Heart left ventricle (tissue), 13 donors: ENCODE measurements around the gene HOTAIR.

Experiments
- CTCF ChIP-seq, 12 donors: fragments of 200-600 bp; sonication (generic) in 4 of 12; IDR thresholded peaks; one replicate each; pipeline versions ENCODE4 v1.5.0 to v1.8.0; 2018 to 2022; ENCODE audit warnings: antibody characterized with exemption in 12 of 12, mild to moderate bottlenecking in 5 of 12
- POLR2A ChIP-seq, 2 donors: fragments of 450-650 bp; IDR thresholded peaks; one replicate each; pipeline ENCODE4 v1.6.1; 2017; ENCODE audit warnings: antibody characterized with exemption in 2 of 2, mild to moderate bottlenecking in 2 of 2, moderate library complexity in 2 of 2
- donor health status: ischemic (EF 13 %, LVEDD 7.1; RV severe dilation, severe dysfunction).
- donor health status: DM: no; HTN: yes; CAD: no.
- donor health status: DM: no; HTN: no; CAD: no.
- donor health status: ischemic (EF 25% LVEDD 6.9; RV normal size, moderate dysfunction).
- donor health status: ischemic (EF 25% LVEDD 5.7; RV mildly dilated, moderate dysfunction).
- donor health status: ischemic (EF 35%, LVEDD 5.7; RV mildly dilated, moderate dysfunction).
- donor health status: nonischemic (EF 11% LVEDD 7.7; RV severe dilation, severe dysfunction).
- donor health status: DM: yes; HTN: yes; CAD: no.
- donor health status: PGD.
- donor health status: ischemic (EF 29% LVEDD 5.4; RV normal size, mild dysfunction).
- donor health status: nonischemic (EF 23%, LVEDD 6.1; RV moderate dilation, normal function).

GRCh38 chr12:53980104-53980801 lies 5.5 kb upstream of the HOTAIR start:
- TF ChIP-seq CTCF (IDR thresholded peaks at IDR 0.05), result no peak
- no peak for TF ChIP-seq POLR2A (IDR thresholded peaks at IDR 0.05)
